Measurements from ENCODE around the gene SCAMP4. TPM values are rescaled to one million over a fixed set of nuclear protein-coding genes. Genes with fewer than 3 reads are reported as not detected.

SCAMP4 gene
- total RNA-seq, 1 experiment from 2014 or later = 18.4 TPM

- Histone ChIP-seq H3K9me2 (replicated peaks; ENCODE audit: insufficient read depth, low read length) (no peaks in the 10 kb centered on the region), H3K9me3 (ENCODE audit: low read length) (no peaks in the 10 kb centered on the region), H3K27ac (ENCODE audit: low read length) (no peak overlapping the region), H3K4me1 (ENCODE audit: low read length) (no peaks in the 10 kb centered on the region), H2AFZ (ENCODE audit: low read length) (no peak overlapping the region), H3K27me3 (ENCODE audit: low read length) (no peaks in the 10 kb centered on the region), H3K36me3 (ENCODE audit: insufficient read depth, low read length) (no peaks in the 10 kb centered on the region), H3K4me3 (ENCODE audit: low read length) (no peak overlapping the region), H3K9ac (ENCODE audit: low read length) (no peak overlapping the region), H4K20me1 (ENCODE audit: insufficient read depth, low read depth, low read length) (peaks cover 18% of the 10 kb centered on the region; the same call in 1 of the 2 replicates), H3K79me2 (ENCODE audit: low read length) (peaks cover 71% of the 10 kb centered on the region), H3K4me2 (ENCODE audit: low read depth, low read length, poor library complexity, severe bottlenecking) (no peak overlapping the region)
- DNase-seq = no peak
These were observed 50.2 kb downstream of the SCAMP4 start for GRCh38 chr19:1955171-1956121.

- H3K79me2 ChIP-seq (ENCODE audit: low read length) = peaks cover 67% of the 10 kb centered on the region
- no peaks in the 10 kb centered on the region for H3K27me3 ChIP-seq (ENCODE audit: low read length)
- H4K20me1 ChIP-seq (ENCODE audit: insufficient read depth, low read depth, low read length) = peaks cover 18% of the 10 kb centered on the region; the same call in 1 of the 2 replicates
- H2AFZ ChIP-seq (ENCODE audit: low read length) = no peak overlapping the region
- no peak overlapping the region for H3K27ac ChIP-seq (ENCODE audit: low read length)
- no peaks in the 10 kb centered on the region for H3K9me2 ChIP-seq (replicated peaks; ENCODE audit: insufficient read depth, low read length)
- H3K36me3 ChIP-seq (ENCODE audit: insufficient read depth, low read length) = no peaks in the 10 kb centered on the region
- H3K4me1 ChIP-seq (ENCODE audit: low read length) = no peaks in the 10 kb centered on the region
- no peak overlapping the region for H3K9ac ChIP-seq (ENCODE audit: low read length)
- no peak for DNase-seq
- no peaks in the 10 kb centered on the region for H3K9me3 ChIP-seq (ENCODE audit: low read length)
- H3K4me2 ChIP-seq (ENCODE audit: low read depth, low read length, poor library complexity, severe bottlenecking) = no peak overlapping the region
- no peak overlapping the region for H3K4me3 ChIP-seq (ENCODE audit: low read length)
These were observed 50.9 kb downstream of the SCAMP4 start for GRCh38 chr19:1956122-1956494.

- Histone ChIP-seq H3K9ac (ENCODE audit: low read length) (no peak overlapping the region), H3K79me2 (ENCODE audit: low read length) (peaks cover 69% of the 10 kb centered on the region), H3K4me3 (ENCODE audit: low read length) (no peak overlapping the region), H3K27ac (ENCODE audit: low read length) (no peak overlapping the region), H3K27me3 (ENCODE audit: low read length) (no peaks in the 10 kb centered on the region), H2AFZ (ENCODE audit: low read length) (no peak overlapping the region), H3K36me3 (ENCODE audit: insufficient read depth, low read length) (no peaks in the 10 kb centered on the region), H4K20me1 (ENCODE audit: insufficient read depth, low read depth, low read length) (peaks cover 18% of the 10 kb centered on the region; the same call in 1 of the 2 replicates), H3K9me3 (ENCODE audit: low read length) (no peaks in the 10 kb centered on the region), H3K4me1 (ENCODE audit: low read length) (no peaks in the 10 kb centered on the region), H3K9me2 (replicated peaks; ENCODE audit: insufficient read depth, low read length) (no peaks in the 10 kb centered on the region), H3K4me2 (ENCODE audit: low read depth, low read length, poor library complexity, severe bottlenecking) (no peak overlapping the region)
- no peak for DNase-seq
These were observed 51.8 kb downstream of the SCAMP4 start for GRCh38 chr19:1956868-1957492.

- H2AFZ ChIP-seq (ENCODE audit: low read length) = no peak overlapping the region
These were observed 52.5 kb downstream of the SCAMP4 start for GRCh38 chr19:1957562-1958248.

GRCh38 chr19:1959928-1960589 lies 54.9 kb downstream of the SCAMP4 start:
- H3K79me2 ChIP-seq (ENCODE audit: low read length) = peaks cover 42% of the 10 kb centered on the region
- no peaks in the 10 kb centered on the region for H4K20me1 ChIP-seq (ENCODE audit: insufficient read depth, low read depth, low read length)
- no peak overlapping the region for H3K27ac ChIP-seq (ENCODE audit: low read length)
- no peak overlapping the region for H3K9ac ChIP-seq (ENCODE audit: low read length)
- no peaks in the 10 kb centered on the region for H3K9me3 ChIP-seq (ENCODE audit: low read length)
- DNase-seq = no peak
- H2AFZ ChIP-seq (ENCODE audit: low read length) = no peak overlapping the region
- H3K4me2 ChIP-seq (ENCODE audit: low read depth, low read length, poor library complexity, severe bottlenecking) = no peak overlapping the region
- H3K4me1 ChIP-seq (ENCODE audit: low read length) = no peaks in the 10 kb centered on the region
- no peaks in the 10 kb centered on the region for H3K36me3 ChIP-seq (ENCODE audit: insufficient read depth, low read length)
- no peak overlapping the region for H3K4me3 ChIP-seq (ENCODE audit: low read length)
- H3K9me2 ChIP-seq (replicated peaks; ENCODE audit: insufficient read depth, low read length) = no peaks in the 10 kb centered on the region
- no peaks in the 10 kb centered on the region for H3K27me3 ChIP-seq (ENCODE audit: low read length)

More at GRCh38 chr19:1957562-1958248, 52.5 kb downstream of the SCAMP4 start:
- Histone ChIP-seq H3K36me3 (ENCODE audit: insufficient read depth, low read length) (no peaks in the 10 kb centered on the region), H3K27me3 (ENCODE audit: low read length) (no peaks in the 10 kb centered on the region), H3K9me3 (ENCODE audit: low read length) (no peaks in the 10 kb centered on the region), H3K4me3 (ENCODE audit: low read length) (no peak overlapping the region), H3K9ac (ENCODE audit: low read length) (no peak overlapping the region), H3K79me2 (ENCODE audit: low read length) (peaks cover 63% of the 10 kb centered on the region), H3K4me2 (ENCODE audit: low read depth, low read length, poor library complexity, severe bottlenecking) (no peak overlapping the region), H3K9me2 (replicated peaks; ENCODE audit: insufficient read depth, low read length) (no peaks in the 10 kb centered on the region), H3K27ac (ENCODE audit: low read length) (no peak overlapping the region), H3K4me1 (ENCODE audit: low read length) (no peaks in the 10 kb centered on the region), H4K20me1 (ENCODE audit: insufficient read depth, low read depth, low read length) (peaks cover 17% of the 10 kb centered on the region; the same call in 1 of the 2 replicates)
- no peak for DNase-seq

GRCh38 chr19:1961000-1961883 lies 56.0 kb downstream of the SCAMP4 start:
- Histone ChIP-seq H3K4me1 (ENCODE audit: low read length) (no peaks in the 10 kb centered on the region), H3K4me3 (ENCODE audit: low read length) (no peak overlapping the region), H3K4me2 (ENCODE audit: low read depth, low read length, poor library complexity, severe bottlenecking) (no peak overlapping the region), H2AFZ (ENCODE audit: low read length) (no peak overlapping the region), H3K27me3 (ENCODE audit: low read length) (no peaks in the 10 kb centered on the region), H3K27ac (ENCODE audit: low read length) (no peak overlapping the region), H3K36me3 (ENCODE audit: insufficient read depth, low read length) (no peaks in the 10 kb centered on the region), H3K9me2 (replicated peaks; ENCODE audit: insufficient read depth, low read length) (no peaks in the 10 kb centered on the region), H3K9ac (ENCODE audit: low read length) (no peak overlapping the region), H3K9me3 (ENCODE audit: low read length) (no peaks in the 10 kb centered on the region), H4K20me1 (ENCODE audit: insufficient read depth, low read depth, low read length) (no peaks in the 10 kb centered on the region), H3K79me2 (ENCODE audit: low read length) (peaks cover 34% of the 10 kb centered on the region)
- DNase-seq = no peak

- no peak overlapping the region for H3K4me3 ChIP-seq (ENCODE audit: low read length)
- no peaks in the 10 kb centered on the region for H3K27me3 ChIP-seq (ENCODE audit: low read length)
- DNase-seq = no peak
- H4K20me1 ChIP-seq (ENCODE audit: insufficient read depth, low read depth, low read length) = no peaks in the 10 kb centered on the region
- no peak overlapping the region for H3K27ac ChIP-seq (ENCODE audit: low read length)
- H3K79me2 ChIP-seq (ENCODE audit: low read length) = peaks cover 26% of the 10 kb centered on the region
- H3K4me1 ChIP-seq (ENCODE audit: low read length) = no peaks in the 10 kb centered on the region
- no peak overlapping the region for H3K4me2 ChIP-seq (ENCODE audit: low read depth, low read length, poor library complexity, severe bottlenecking)
- no peaks in the 10 kb centered on the region for H3K9me3 ChIP-seq (ENCODE audit: low read length)
- no peak overlapping the region for H3K9ac ChIP-seq (ENCODE audit: low read length)
- H3K36me3 ChIP-seq (ENCODE audit: insufficient read depth, low read length) = no peaks in the 10 kb centered on the region
- no peaks in the 10 kb centered on the region for H3K9me2 ChIP-seq (replicated peaks; ENCODE audit: insufficient read depth, low read length)
- H2AFZ ChIP-seq (ENCODE audit: low read length) = no peak overlapping the region
These were observed 57.5 kb downstream of the SCAMP4 start for GRCh38 chr19:1962674-1963073.
